ENCODE data around the gene SORBS2. TPM values are rescaled to one million over a fixed set of nuclear protein-coding genes. Genes with fewer than 3 reads are reported as not detected.

SORBS2 gene
- total RNA-seq, 1 experiment from 2014 or later: 0.34 TPM

GRCh38 chr4:185826381-185826780 lies 14.4 kb upstream of the SORBS2 start:
- ChIA-PET POLR2A (no interaction called here), RAD21 (ENCODE audit: low non-redundant PET in 1 of 2, low total read pairs in 2 of 2, uncharacterized antibody in 2 of 2, unreplicated experiment in 2 of 2) (no interaction called here), CTCF (no interaction called here)
- H3K79me2 ChIP-seq (ENCODE audit: insufficient read depth, low read length): no peaks in the 10 kb centered on the region
- no peak overlapping the region for H3K4me3 ChIP-seq (replicated peaks in 1 of 2; ENCODE audit: low read depth in 1 of 2, low read length in 2 of 2)
- ATAC-seq (no peak), DNase-seq (ENCODE audit: low read depth, low spot score) (no peak)
- no peaks in the 10 kb centered on the region for H3K4me1 ChIP-seq (ENCODE audit: control insufficient read depth in 1 of 2, insufficient read depth in 2 of 2, low read length in 2 of 2)
- H3K27me3 ChIP-seq (ENCODE audit: insufficient read depth, low read length): no peaks in the 10 kb centered on the region
- no peak overlapping the region for H3K9ac ChIP-seq (ENCODE audit: low read length)
- H3K4me2 ChIP-seq (ENCODE audit: low read length): no peak overlapping the region
- no peaks in the 10 kb centered on the region for H3K36me3 ChIP-seq (ENCODE audit: control insufficient read depth in 1 of 2, insufficient read depth in 2 of 2, low read length in 2 of 2)
- BruUV-seq (replicated peaks): no TSS peak
- no peak overlapping the region for H3K27ac ChIP-seq (ENCODE audit: low read depth, low read length)
- no peaks in the 10 kb centered on the region for H3K9me3 ChIP-seq (ENCODE audit: control insufficient read depth in 1 of 2, insufficient read depth in 1 of 2, low read depth in 1 of 2, low read length in 2 of 2)
- no peak overlapping the region for H2AFZ ChIP-seq (ENCODE audit: low read depth, low read length, poor library complexity, severe bottlenecking)
- no peaks in the 10 kb centered on the region for H3K9me2 ChIP-seq (ENCODE audit: insufficient read depth)
- TF ChIP-seq EZH2phosphoT487 (IDR thresholded peaks at IDR 0.05; ENCODE audit: borderline replicate concordance) (no peak), ATF3 (IDR thresholded peaks at IDR 0.05) (no peak), SRF (IDR thresholded peaks at IDR 0.05; ENCODE audit: low read depth) (no peak), POLR2AphosphoS5 (IDR thresholded peaks at IDR 0.05; ENCODE audit: low read depth, low read length) (no peak)
- intact Hi-C loops (cut with micrococcal nuclease): no loop called here
- H4K20me1 ChIP-seq (ENCODE audit: insufficient read depth): no peaks in the 10 kb centered on the region

GRCh38 chr4:185825737-185826136 lies 13.7 kb upstream of the SORBS2 start:
- no peaks in the 10 kb centered on the region for H3K27me3 ChIP-seq (ENCODE audit: insufficient read depth, low read length)
- ATAC-seq: no peak
- H3K27ac ChIP-seq (ENCODE audit: low read depth, low read length): no peak overlapping the region
- no peaks in the 10 kb centered on the region for H3K79me2 ChIP-seq (ENCODE audit: insufficient read depth, low read length)
- POLR2A ChIA-PET: no interaction called here
- RAD21 ChIA-PET (ENCODE audit: low non-redundant PET in 1 of 2, low total read pairs in 2 of 2, uncharacterized antibody in 2 of 2, unreplicated experiment in 2 of 2): no interaction called here
- H2AFZ ChIP-seq (ENCODE audit: low read depth, low read length, poor library complexity, severe bottlenecking): no peak overlapping the region
- no peaks in the 10 kb centered on the region for H3K36me3 ChIP-seq (ENCODE audit: control insufficient read depth in 1 of 2, insufficient read depth in 2 of 2, low read length in 2 of 2)
- H3K4me3 ChIP-seq (replicated peaks in 1 of 2; ENCODE audit: low read depth in 1 of 2, low read length in 2 of 2): no peak overlapping the region
- no peaks in the 10 kb centered on the region for H4K20me1 ChIP-seq (ENCODE audit: insufficient read depth)
- H3K9me2 ChIP-seq (ENCODE audit: insufficient read depth): no peaks in the 10 kb centered on the region
- no peaks in the 10 kb centered on the region for H3K4me1 ChIP-seq (ENCODE audit: control insufficient read depth in 1 of 2, insufficient read depth in 2 of 2, low read length in 2 of 2)
- TF ChIP-seq EZH2phosphoT487 (IDR thresholded peaks at IDR 0.05; ENCODE audit: borderline replicate concordance) (no peak), REST (IDR thresholded peaks at IDR 0.05; ENCODE audit: low read depth) (no peak), FOSL1 (IDR thresholded peaks at IDR 0.05; ENCODE audit: low read depth) (no peak), ZBTB33 (IDR thresholded peaks at IDR 0.05; ENCODE audit: extremely low read depth, insufficient replicate concordance, low read length) (no peak), MAX (IDR thresholded peaks at IDR 0.05) (no peak), EGR1 (IDR thresholded peaks at IDR 0.05; ENCODE audit: low read depth) (no peak), SRF (IDR thresholded peaks at IDR 0.05; ENCODE audit: low read depth) (no peak), ATF3 (IDR thresholded peaks at IDR 0.05) (no peak), RAD21 (IDR thresholded peaks at IDR 0.05; ENCODE audit: low read depth) (no peak), SIN3A (IDR thresholded peaks at IDR 0.05; ENCODE audit: low read depth) (no peak), SP1 (IDR thresholded peaks at IDR 0.05; ENCODE audit: low read depth) (no peak), ELF1 (IDR thresholded peaks at IDR 0.05; ENCODE audit: borderline replicate concordance, low read depth) (no peak), CBX3 (IDR thresholded peaks at IDR 0.05; ENCODE audit: low read depth) (no peak)
- DNase-seq (ENCODE audit: low read depth, low spot score): no peak
- no peaks in the 10 kb centered on the region for H3K9me3 ChIP-seq (ENCODE audit: control insufficient read depth in 1 of 2, insufficient read depth in 1 of 2, low read depth in 1 of 2, low read length in 2 of 2)
- CTCF ChIA-PET: no interaction called here
- BruUV-seq (replicated peaks): no TSS peak
- no peak overlapping the region for H3K4me2 ChIP-seq (ENCODE audit: low read length)
- intact Hi-C loops (cut with micrococcal nuclease): no loop called here
- H3K9ac ChIP-seq (ENCODE audit: low read length): no peak overlapping the region
